ENCODE data around the gene CFAP100. TPM values are rescaled to one million over a fixed set of nuclear protein-coding genes. Genes with fewer than 3 reads are reported as not detected.

Gene CFAP100
- total and polyA plus RNA-seq, 9 of the 15 experiments (the other 6 are each of a cell fraction or from before 2014, with no cell fraction given), result not detected

Other genes with a start within 250 kb of the CFAP100 start
- 0.23 and 0.33 TPM in 2 replicates for gene ALDH1L1, start 214.3 kb upstream of the CFAP100 start, total RNA-seq (2014; rRNA removed)
- gene ALDH1L1, start 214.3 kb upstream of the CFAP100 start, total RNA-seq (2014; rRNA removed; fragmentation: Illumina TruSeq; extraction: Trizol), result 0.51 and 0.58 TPM in 2 replicates
- gene ALDH1L1, start 214.3 kb upstream of the CFAP100 start, total RNA-seq (2015; rRNA removed; fragmentation: Illumina TruSeq; extraction: Trizol), result 1.8 and 1.9 TPM in 2 replicates
- 0.60 and 1.5 TPM in 2 replicates for gene ALDH1L1, start 214.3 kb upstream of the CFAP100 start, total RNA-seq (2021)
- not detected in 2 replicates for gene ALDH1L1, start 214.3 kb upstream of the CFAP100 start, polyA plus RNA-seq (2011; rRNA removed)
- gene ALDH1L1, start 214.3 kb upstream of the CFAP100 start, polyA plus RNA-seq (2014; fragmentation: Illumina TruSeq; extraction: Trizol), result 0.56 and 0.96 TPM in 2 replicates
- under 1 TPM; 0.06 to 0.34 TPM for gene ALDH1L1, start 214.3 kb upstream of the CFAP100 start, polyA plus RNA-seq (2014; fragmentation: Nextera tagmentation; extraction: Ambion mirVana)
- gene ALDH1L1, start 214.3 kb upstream of the CFAP100 start, polyA plus RNA-seq (2014; rRNA removed), result 0.24 and 1.7 TPM in 2 replicates
- gene KLF15, start 37.5 kb upstream of the CFAP100 start, total RNA-seq (2014; rRNA removed), result 3.5 and 3.7 TPM in 2 replicates
- 0.91 and 1.1 TPM in 2 replicates for gene KLF15, start 37.5 kb upstream of the CFAP100 start, total RNA-seq (2014; rRNA removed; fragmentation: Illumina TruSeq; extraction: Trizol)
- 0.83 and 0.91 TPM in 2 replicates for gene KLF15, start 37.5 kb upstream of the CFAP100 start, total RNA-seq (2015; rRNA removed; fragmentation: Illumina TruSeq; extraction: Trizol)
- gene KLF15, start 37.5 kb upstream of the CFAP100 start, total RNA-seq (2021), result 3.7 and 4.8 TPM in 2 replicates
- gene KLF15, start 37.5 kb upstream of the CFAP100 start, polyA plus RNA-seq (2011; rRNA removed), result 1.7 and 1.9 TPM in 2 replicates
- gene KLF15, start 37.5 kb upstream of the CFAP100 start, polyA plus RNA-seq (2014; fragmentation: Illumina TruSeq; extraction: Trizol), result 1.2 and 1.8 TPM in 2 replicates
- gene KLF15, start 37.5 kb upstream of the CFAP100 start, polyA plus RNA-seq (2014; fragmentation: Nextera tagmentation; extraction: Ambion mirVana), result under 1 TPM; 0.08 to 0.13 TPM
- gene KLF15, start 37.5 kb upstream of the CFAP100 start, polyA plus RNA-seq (2014; rRNA removed), result 2.8 and 3.2 TPM in 2 replicates
- gene ZXDC, start 81.0 kb downstream of the CFAP100 start, total RNA-seq (2014; rRNA removed), result 9.8 and 12.2 TPM in 2 replicates
- gene ZXDC, start 81.0 kb downstream of the CFAP100 start, total RNA-seq (2014; rRNA removed; fragmentation: Illumina TruSeq; extraction: Trizol), result 5.9 and 6.1 TPM in 2 replicates
- 7.0 and 7.6 TPM in 2 replicates for gene ZXDC, start 81.0 kb downstream of the CFAP100 start, total RNA-seq (2015; rRNA removed; fragmentation: Illumina TruSeq; extraction: Trizol)
- 12.8 and 13.4 TPM in 2 replicates for gene ZXDC, start 81.0 kb downstream of the CFAP100 start, total RNA-seq (2021)
- 6.9 and 9.5 TPM in 2 replicates for gene ZXDC, start 81.0 kb downstream of the CFAP100 start, polyA plus RNA-seq (2011; rRNA removed)
- gene ZXDC, start 81.0 kb downstream of the CFAP100 start, polyA plus RNA-seq (2014; fragmentation: Illumina TruSeq; extraction: Trizol), result 7.5 and 8.6 TPM in 2 replicates
- under 1 TPM; 0.59 to 0.65 TPM for gene ZXDC, start 81.0 kb downstream of the CFAP100 start, polyA plus RNA-seq (2014; fragmentation: Nextera tagmentation; extraction: Ambion mirVana)
- gene ZXDC, start 81.0 kb downstream of the CFAP100 start, polyA plus RNA-seq (2014; rRNA removed), result 7.3 and 8.0 TPM in 2 replicates
- gene UROC1, start 122.9 kb downstream of the CFAP100 start, total RNA-seq (2014; rRNA removed), result not detected in 2 replicates
- not detected in 2 replicates for gene UROC1, start 122.9 kb downstream of the CFAP100 start, total RNA-seq (2014; rRNA removed; fragmentation: Illumina TruSeq; extraction: Trizol)
- not detected in 2 replicates for gene UROC1, start 122.9 kb downstream of the CFAP100 start, total RNA-seq (2015; rRNA removed; fragmentation: Illumina TruSeq; extraction: Trizol)
- gene UROC1, start 122.9 kb downstream of the CFAP100 start, total RNA-seq (2021), result 0.07 TPM in 1 of 2 replicates, not detected in the other
- gene UROC1, start 122.9 kb downstream of the CFAP100 start, polyA plus RNA-seq (2011; rRNA removed), result not detected in 2 replicates
- not detected in 2 replicates for gene UROC1, start 122.9 kb downstream of the CFAP100 start, polyA plus RNA-seq (2014; fragmentation: Illumina TruSeq; extraction: Trizol)
- gene UROC1, start 122.9 kb downstream of the CFAP100 start, polyA plus RNA-seq (2014; fragmentation: Nextera tagmentation; extraction: Ambion mirVana), result not detected
- not detected in 2 replicates for gene UROC1, start 122.9 kb downstream of the CFAP100 start, polyA plus RNA-seq (2014; rRNA removed)
- gene CHST13, start 129.2 kb downstream of the CFAP100 start, total RNA-seq (2014; rRNA removed), result not detected in 2 replicates
- not detected in 2 replicates for gene CHST13, start 129.2 kb downstream of the CFAP100 start, total RNA-seq (2014; rRNA removed; fragmentation: Illumina TruSeq; extraction: Trizol)
- not detected in 2 replicates for gene CHST13, start 129.2 kb downstream of the CFAP100 start, total RNA-seq (2015; rRNA removed; fragmentation: Illumina TruSeq; extraction: Trizol)
- gene CHST13, start 129.2 kb downstream of the CFAP100 start, total RNA-seq (2021), result not detected in 2 replicates
- gene CHST13, start 129.2 kb downstream of the CFAP100 start, polyA plus RNA-seq (2011; rRNA removed), result not detected in 2 replicates
- not detected in 2 replicates for gene CHST13, start 129.2 kb downstream of the CFAP100 start, polyA plus RNA-seq (2014; fragmentation: Illumina TruSeq; extraction: Trizol)
- not detected for gene CHST13, start 129.2 kb downstream of the CFAP100 start, polyA plus RNA-seq (2014; fragmentation: Nextera tagmentation; extraction: Ambion mirVana)
- not detected in 2 replicates for gene CHST13, start 129.2 kb downstream of the CFAP100 start, polyA plus RNA-seq (2014; rRNA removed)
- gene C3orf22, start 164.0 kb downstream of the CFAP100 start, total RNA-seq (2014; rRNA removed), result not detected in 2 replicates
- not detected in 2 replicates for gene C3orf22, start 164.0 kb downstream of the CFAP100 start, total RNA-seq (2014; rRNA removed; fragmentation: Illumina TruSeq; extraction: Trizol)
- gene C3orf22, start 164.0 kb downstream of the CFAP100 start, total RNA-seq (2015; rRNA removed; fragmentation: Illumina TruSeq; extraction: Trizol), result not detected in 2 replicates
- gene C3orf22, start 164.0 kb downstream of the CFAP100 start, total RNA-seq (2021), result not detected in 2 replicates
- gene C3orf22, start 164.0 kb downstream of the CFAP100 start, polyA plus RNA-seq (2011; rRNA removed), result not detected in 2 replicates
- gene C3orf22, start 164.0 kb downstream of the CFAP100 start, polyA plus RNA-seq (2014; fragmentation: Illumina TruSeq; extraction: Trizol), result not detected in 2 replicates
- gene C3orf22, start 164.0 kb downstream of the CFAP100 start, polyA plus RNA-seq (2014; fragmentation: Nextera tagmentation; extraction: Ambion mirVana), result not detected
- not detected in 2 replicates for gene C3orf22, start 164.0 kb downstream of the CFAP100 start, polyA plus RNA-seq (2014; rRNA removed)

Data from K562 (cell line).